Hepatocyte (in vitro differentiated cells): ENCODE data around the gene SRC. TPM values are rescaled to one million over a fixed set of nuclear protein-coding genes. Genes with fewer than 3 reads are reported as not detected.

Experiments used
- DNase-seq: peaks from one replicate; pipeline ENCODE4 v3.0.0-alpha.2; 2016; ENCODE audit warnings: low spot score
- H2AFZ ChIP-seq: fragments of 200-600 bp; sonication (generic); 2 replicates; pipeline ENCODE4 v1.6.0; 2016; ENCODE audit warnings: antibody characterized with exemption, mild to moderate bottlenecking
- H3K27ac ChIP-seq: fragments of 200-600 bp; sonication (generic); 2 replicates; pipeline ENCODE4 v1.5.1; 2016; ENCODE audit warnings: mild to moderate bottlenecking
- H3K27me3 ChIP-seq: fragments of 200-600 bp; sonication (generic); 2 replicates; pipeline ENCODE4 v1.6.1; 2016
- H3K36me3 ChIP-seq: fragments of 200-600 bp; sonication (generic); replicated peaks from 2 replicates; pipeline ENCODE4 v1.5.1; 2016; ENCODE audit warnings: low read depth; ENCODE audit not compliant: insufficient read depth
- H3K4me1 ChIP-seq: fragments of 200-600 bp; sonication (generic); 2 replicates; pipeline ENCODE4 v1.5.1; 2016; ENCODE audit warnings: mild to moderate bottlenecking, moderate library complexity; ENCODE audit not compliant: insufficient read depth
- H3K4me2 ChIP-seq: fragments of 200-600 bp; sonication (generic); 2 replicates; pipeline ENCODE4 v1.6.0; 2016
- H3K4me3 ChIP-seq: fragments of 200-600 bp; sonication (generic); 2 replicates; pipeline ENCODE4 v1.5.1; 2016; ENCODE audit warnings: mild to moderate bottlenecking
- H3K79me2 ChIP-seq: fragments of 200-600 bp; sonication (generic); 2 replicates; pipeline ENCODE4 v1.6.0; 2017; ENCODE audit warnings: mild to moderate bottlenecking
- H3K9me2 ChIP-seq: fragments of 200-600 bp; sonication (generic); replicated peaks from 2 replicates; pipeline ENCODE4 v1.6.0; 2017; ENCODE audit warnings: mild to moderate bottlenecking; ENCODE audit not compliant: insufficient read depth
- H3K9me3 ChIP-seq: fragments of 200-600 bp; sonication (generic); 2 replicates; pipeline ENCODE4 v1.5.1; 2016; ENCODE audit warnings: low read depth, mild to moderate bottlenecking
- H4K20me1 ChIP-seq: fragments of 200-600 bp; sonication (generic); 2 replicates; pipeline ENCODE4 v1.6.0; 2016; ENCODE audit warnings: mild to moderate bottlenecking; ENCODE audit not compliant: insufficient read depth, poor library complexity, severe bottlenecking
- EZH2 ChIP-seq: fragments of 200-600 bp; sonication (generic); IDR thresholded peaks from 2 replicates; pipeline ENCODE4 v1.6.1; 2016; ENCODE audit warnings: antibody characterized with exemption, mild to moderate bottlenecking, borderline replicate concordance
- EZH2phosphoT487 ChIP-seq: fragments of 200-600 bp; sonication (generic); IDR thresholded peaks from one replicate; pipeline ENCODE4 v1.6.1; 2018; ENCODE audit warnings: antibody characterized with exemption, mild to moderate bottlenecking, low read depth, moderate library complexity; ENCODE audit not compliant: unreplicated experiment, severe bottlenecking
- WGBS: methylation state at CpG from one replicate; pipeline ENCODE4 v1.1.6; 2016; ENCODE audit warnings: low lambda C conversion rate; ENCODE audit errors: missing lambda C conversion rate; 5-methylcytosine and 5-hydroxymethylcytosine counted together
- polyA plus RNA-seq: library from polyadenylated mRNA; unstranded; fragments of >200 nt; fragmentation: Nextera tagmentation; extraction: Ambion mirVana; gene quantifications from 2 replicates; pipeline ENCODE4 v1.2.1, GENCODE V29; 2016
- total RNA-seq: library from RNA; depleted of rRNA; stranded (reverse); fragments of >200 nt; gene quantifications from 2 replicates; pipeline ENCODE4 v1.2.3, GENCODE V29; 2014
- TF ChIP-seq, protein P1 (sequence below): fragments of 200-600 bp; sonication (generic); IDR thresholded peaks from 2 replicates; pipeline ENCODE4 v1.5.1; 2016; ENCODE audit warnings: antibody characterized with exemption, mild to moderate bottlenecking; ENCODE audit not compliant: poor library complexity

Gene SRC
- total and polyA plus RNA-seq, 2 experiments from 2014 or later, result 55.1 to 69.8 TPM

- 94% methylated on average over 13 of the region's 13 CpGs for WGBS
- H3K36me3 ChIP-seq, result no peaks in the 10 kb centered on the region
- H3K79me2 ChIP-seq, result no peaks in the 10 kb centered on the region
Observed at GRCh38 chr20:37387519-37388269, 41.8 kb downstream of the SRC start.

DNA sequence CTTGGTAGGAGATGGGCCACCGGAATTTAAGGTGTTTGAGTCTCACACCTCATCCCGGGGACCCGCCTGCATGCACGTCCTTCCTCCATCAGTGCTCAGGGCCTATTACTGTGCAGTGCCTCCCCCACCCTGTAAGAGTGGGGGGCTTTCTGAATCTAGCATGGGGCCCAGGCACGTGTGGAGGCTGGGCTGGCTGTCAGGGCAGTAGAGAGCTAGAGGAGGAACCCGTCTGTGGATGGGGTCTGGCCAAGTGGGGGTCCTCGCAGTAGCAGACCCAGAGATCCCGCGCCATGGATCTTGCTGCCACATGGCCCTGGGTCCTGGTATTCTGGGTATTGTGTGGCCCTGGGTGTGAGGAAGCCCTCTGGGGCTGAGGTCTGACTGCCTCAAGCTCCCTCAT is 42.9 kb downstream of the SRC start:
- 93% methylated on average over 8 of the region's 9 CpGs for WGBS
- no peak overlapping the region for H3K4me2 ChIP-seq
- H3K4me3 ChIP-seq, result no peak overlapping the region
- H3K4me1 ChIP-seq, result no peaks in the 10 kb centered on the region
- no peaks in the 10 kb centered on the region for H3K27me3 ChIP-seq
- no peaks in the 10 kb centered on the region for H3K9me3 ChIP-seq
- DNase-seq, result peak; percentile 5
- no peak overlapping the region for H3K27ac ChIP-seq
- no peak overlapping the region for H2AFZ ChIP-seq
- H3K9me2 ChIP-seq, result no peaks in the 10 kb centered on the region
- no peaks in the 10 kb centered on the region for H3K36me3 ChIP-seq
- no peaks in the 10 kb centered on the region for H4K20me1 ChIP-seq
- no peaks in the 10 kb centered on the region for H3K79me2 ChIP-seq
- TF ChIP-seq EZH2, result no peak
- TF ChIP-seq EZH2phosphoT487, result no peak
- TF ChIP-seq, protein P1, sequence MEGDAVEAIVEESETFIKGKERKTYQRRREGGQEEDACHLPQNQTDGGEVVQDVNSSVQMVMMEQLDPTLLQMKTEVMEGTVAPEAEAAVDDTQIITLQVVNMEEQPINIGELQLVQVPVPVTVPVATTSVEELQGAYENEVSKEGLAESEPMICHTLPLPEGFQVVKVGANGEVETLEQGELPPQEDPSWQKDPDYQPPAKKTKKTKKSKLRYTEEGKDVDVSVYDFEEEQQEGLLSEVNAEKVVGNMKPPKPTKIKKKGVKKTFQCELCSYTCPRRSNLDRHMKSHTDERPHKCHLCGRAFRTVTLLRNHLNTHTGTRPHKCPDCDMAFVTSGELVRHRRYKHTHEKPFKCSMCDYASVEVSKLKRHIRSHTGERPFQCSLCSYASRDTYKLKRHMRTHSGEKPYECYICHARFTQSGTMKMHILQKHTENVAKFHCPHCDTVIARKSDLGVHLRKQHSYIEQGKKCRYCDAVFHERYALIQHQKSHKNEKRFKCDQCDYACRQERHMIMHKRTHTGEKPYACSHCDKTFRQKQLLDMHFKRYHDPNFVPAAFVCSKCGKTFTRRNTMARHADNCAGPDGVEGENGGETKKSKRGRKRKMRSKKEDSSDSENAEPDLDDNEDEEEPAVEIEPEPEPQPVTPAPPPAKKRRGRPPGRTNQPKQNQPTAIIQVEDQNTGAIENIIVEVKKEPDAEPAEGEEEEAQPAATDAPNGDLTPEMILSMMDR, result no peak

More at GRCh38 chr20:37387519-37388269, 41.8 kb downstream of the SRC start:
- no peak overlapping the region for H2AFZ ChIP-seq
- no peaks in the 10 kb centered on the region for H3K9me3 ChIP-seq
- H3K27me3 ChIP-seq, result no peaks in the 10 kb centered on the region
- TF ChIP-seq EZH2 (no peak), EZH2phosphoT487 (no peak)
- TF ChIP-seq, protein P1, result no peak
- H4K20me1 ChIP-seq, result no peaks in the 10 kb centered on the region
- DNase-seq, result peak; percentile 2
- no peak overlapping the region for H3K4me3 ChIP-seq
- H3K4me1 ChIP-seq, result no peaks in the 10 kb centered on the region
- H3K27ac ChIP-seq, result no peak overlapping the region
- H3K4me2 ChIP-seq, result no peak overlapping the region
- no peaks in the 10 kb centered on the region for H3K9me2 ChIP-seq

DNA sequence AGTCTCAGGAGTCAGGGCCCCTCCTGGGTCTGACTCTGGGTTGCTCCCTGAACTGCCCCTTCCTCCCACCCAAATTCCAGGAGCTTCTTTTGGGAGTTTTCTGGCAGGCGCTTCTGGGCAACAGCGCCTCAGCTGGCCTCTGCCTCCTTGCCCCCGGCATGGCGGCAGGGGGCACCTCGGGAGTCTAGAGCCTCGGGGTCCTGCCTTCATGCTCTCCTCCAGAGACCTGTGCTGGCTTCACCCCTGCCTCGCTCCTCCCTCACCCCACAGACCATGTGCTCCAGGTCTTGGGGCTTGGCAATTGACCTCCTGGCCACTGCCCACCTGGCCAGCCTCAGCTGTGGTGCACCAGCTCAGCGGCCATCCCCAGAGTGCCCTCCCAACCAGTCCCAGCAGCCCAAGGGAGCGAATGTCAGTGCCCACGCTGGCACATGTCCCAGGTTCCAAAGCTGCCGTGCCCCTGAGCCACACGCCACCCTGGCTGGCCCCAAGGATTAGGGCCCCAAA is 43.4 kb downstream of the SRC start:
- Histone ChIP-seq H3K4me1 (no peaks in the 10 kb centered on the region), H3K9me2 (no peaks in the 10 kb centered on the region), H3K27ac (no peak overlapping the region), H2AFZ (no peak overlapping the region), H3K4me3 (no peak overlapping the region), H3K79me2 (no peaks in the 10 kb centered on the region), H3K27me3 (no peaks in the 10 kb centered on the region), H3K36me3 (no peaks in the 10 kb centered on the region), H3K9me3 (no peaks in the 10 kb centered on the region), H4K20me1 (no peaks in the 10 kb centered on the region), H3K4me2 (no peak overlapping the region)
- WGBS, result 99% methylated on average over 12 of the region's 12 CpGs
- peak; percentile 5 for DNase-seq
- TF ChIP-seq EZH2 (no peak), EZH2phosphoT487 (no peak)
- TF ChIP-seq, protein P1, result no peak
